Esophagus squamous epithelium (tissue), 5 donors: ENCODE data around the gene DDIAS. TPM values are rescaled to one million over a fixed set of nuclear protein-coding genes. Genes with fewer than 3 reads are reported as not detected.
"Not testable (repeated sequence)": the region's sequence is repeated elsewhere in the genome, so short reads cannot be mapped to it uniquely, and the experiment has no call there.

Experiments
- DNase-seq: peaks from one replicate; lab custom pipeline; 2025; lab: John Stamatoyannopoulos, UW
- H3K27ac ChIP-seq, 4 donors: fragments of 200-600 bp; sonication (generic); one replicate each; pipeline ENCODE4 v1.5.1; 2016 to 2019; ENCODE audit warnings: mild to moderate bottlenecking in 1 of 4
- H3K27me3 ChIP-seq, 4 donors: fragments of 200-600 bp; sonication (generic); 1 replicate in 3 of 4; 2 replicates in 1 of 4; pipeline versions ENCODE4 v1.5.1 to v1.6.0; 2017 to 2021; ENCODE audit warnings: antibody characterized with exemption in 1 of 4
- H3K36me3 ChIP-seq, 3 donors: fragments of 200-600 bp; sonication (generic); one replicate each; pipeline ENCODE4 v1.5.1; 2016 to 2019
- H3K4me1 ChIP-seq, 3 donors: fragments of 200-600 bp; sonication (generic); one replicate each; pipeline ENCODE4 v1.5.1; 2017 to 2019
- H3K4me3 ChIP-seq, 4 donors: fragments of 200-600 bp; sonication (generic); 1 replicate in 3 of 4; 2 replicates in 1 of 4; pipeline ENCODE4 v1.5.1; 2016 to 2019; ENCODE audit warnings: mild to moderate bottlenecking in 2 of 4, moderate library complexity in 1 of 4
- H3K9me3 ChIP-seq, 3 donors: fragments of 200-600 bp; sonication (generic); one replicate each; pipeline ENCODE4 v1.5.1; 2016 to 2019
- CTCF ChIP-seq, 6 experiments: fragments of 450-650 bp in 4 of 6; fragments of 200-600 bp in 2 of 6; sonication (generic) in 2 of 6; IDR thresholded peaks; one replicate each; pipeline ENCODE4 v1.5.1; 2016 to 2019; ENCODE audit warnings: antibody characterized with exemption in 6 of 6, mild to moderate bottlenecking in 4 of 6, moderate library complexity in 4 of 6
- POLR2A ChIP-seq, 4 donors: fragments of 450-650 bp; IDR thresholded peaks; one replicate each; pipeline ENCODE4 v1.6.1; 2017; ENCODE audit warnings: antibody characterized with exemption in 4 of 4, mild to moderate bottlenecking in 4 of 4, moderate library complexity in 3 of 4
- WGBS, 2 donors: methylation state at CpG; one replicate each; pipeline ENCODE4 v1.1.5; 2018; 5-methylcytosine and 5-hydroxymethylcytosine counted together
- intact Hi-C: fragments of 100-400 bp; cut with DNase I; formaldehyde crosslinking; loops from one replicate; pipeline ENCODE4 v1.15.0; 2022
- total RNA-seq, 4 donors: library from RNA; depleted of rRNA; stranded (reverse); fragments of >200 nt; gene quantifications; one replicate each; pipeline ENCODE4 v1.1.0, GENCODE V29; 2016
- donor health status: DM: yes; HTN: yes; CAD: no.

DDIAS gene
- total RNA-seq, 4 donors from 2014 or later, result 2.8 to 10.9 (median 5.1) TPM

- intact Hi-C loops, result no loop called here
- no peak overlapping the region for H3K27ac ChIP-seq
- H3K27me3 ChIP-seq, result no peaks in the 10 kb centered on the region
- no peak overlapping the region for H3K4me3 ChIP-seq
- DNase-seq, result no peak
- no peaks in the 10 kb centered on the region for H3K36me3 ChIP-seq
- no peaks in the 10 kb centered on the region for H3K9me3 ChIP-seq
- TF ChIP-seq CTCF (IDR thresholded peaks at IDR 0.05), result no peak
- no peak for TF ChIP-seq POLR2A (IDR thresholded peaks at IDR 0.05)
- WGBS, 2 donors, result 93 to 97% methylated on average over 1 of the region's 1 CpG
- H3K4me1 ChIP-seq, result no peaks in the 10 kb centered on the region
These were observed 31.0 kb downstream of the DDIAS start for GRCh38 chr11:82932564-82932963.

- intact Hi-C loops, result no loop called here
- no peaks in the 10 kb centered on the region for H3K4me1 ChIP-seq
- H3K27me3 ChIP-seq, result no peaks in the 10 kb centered on the region
- no peaks in the 10 kb centered on the region for H3K36me3 ChIP-seq
- TF ChIP-seq POLR2A (IDR thresholded peaks at IDR 0.05), result no peak
- TF ChIP-seq CTCF (IDR thresholded peaks at IDR 0.05), result no peak
- no peak overlapping the region for H3K27ac ChIP-seq
- no peaks in the 10 kb centered on the region for H3K9me3 ChIP-seq
- DNase-seq, result no peak
- WGBS, 2 donors, result 72 to 76% methylated on average over 3 of the region's 3 CpGs
- H3K4me3 ChIP-seq, result no peak overlapping the region
These were observed 34.7 kb downstream of the DDIAS start for GRCh38 chr11:82936261-82936660.

- DNase-seq, result no peak
- Histone ChIP-seq H3K27ac (no peak overlapping the region), H3K4me1 (no peaks in the 10 kb centered on the region), H3K27me3 (no peaks in the 10 kb centered on the region), H3K9me3 (no peaks in the 10 kb centered on the region), H3K4me3 (no peak overlapping the region), H3K36me3 (no peaks in the 10 kb centered on the region)
- WGBS, 2 donors, result 92 to 100% methylated on average over 2 of the region's 2 CpGs
- intact Hi-C loops, result no loop called here
- no peak for TF ChIP-seq POLR2A (IDR thresholded peaks at IDR 0.05)
- TF ChIP-seq CTCF (IDR thresholded peaks at IDR 0.05), result no peak
These were observed 36.0 kb downstream of the DDIAS start for GRCh38 chr11:82937554-82937953.

GRCh38 chr11:82939456-82939855 is 37.9 kb downstream of the DDIAS start:
- WGBS, 2 donors, result 84 to 100% methylated on average over 2 of the region's 2 CpGs
- Histone ChIP-seq H3K4me3 (no peak overlapping the region), H3K36me3 (no peaks in the 10 kb centered on the region), H3K4me1 (no peaks in the 10 kb centered on the region), H3K27ac (no peak overlapping the region), H3K27me3 (no peaks in the 10 kb centered on the region), H3K9me3 (no peaks in the 10 kb centered on the region)
- intact Hi-C loops, result no loop called here
- DNase-seq, result no peak
- no peak for TF ChIP-seq POLR2A (IDR thresholded peaks at IDR 0.05)

GRCh38 chr11:82942376-82942775 is 40.8 kb downstream of the DDIAS start:
- DNase-seq, result no peak
- no peak overlapping the region for H3K27ac ChIP-seq
- H3K36me3 ChIP-seq, result no peaks in the 10 kb centered on the region
- H3K9me3 ChIP-seq, result no peaks in the 10 kb centered on the region
- TF ChIP-seq CTCF (IDR thresholded peaks at IDR 0.05) (no peak), POLR2A (IDR thresholded peaks at IDR 0.05) (no peak)
- intact Hi-C loops, result no loop called here
- H3K4me1 ChIP-seq, result no peaks in the 10 kb centered on the region
- no peaks in the 10 kb centered on the region for H3K27me3 ChIP-seq
- H3K4me3 ChIP-seq, result no peak overlapping the region
- 92 to 100% methylated on average over 2 of the region's 2 CpGs for WGBS, 2 donors

GRCh38 chr11:82943430-82943829 is 41.9 kb downstream of the DDIAS start:
- 100% methylated on average over 1 of the region's 1 CpG for WGBS, 2 donors
- H3K4me1 ChIP-seq, DNase-seq, H3K27me3 ChIP-seq, H3K9me3 ChIP-seq, H3K27ac ChIP-seq, intact Hi-C loops, H3K4me3 ChIP-seq, H3K36me3 ChIP-seq: not testable (repeated sequence)
